DLD1 (cell line): ENCODE data around the gene LDLRAD4.
"Not testable (repeated sequence)": the region's sequence is repeated elsewhere in the genome, so short reads cannot be mapped to it uniquely, and the experiment has no call there.

Experiments used
- in situ Hi-C: cut with HindIII; loops from 2 replicates; pipeline ENCODE4 v1.10.0; 2017; ENCODE audit warnings: low sequenced_read_pairs

The LDLRAD4 gene

GRCh38 chr18:13324880-13325279, 106.3 kb downstream of the LDLRAD4 start:
- in situ Hi-C loops, result no loop called here

- in situ Hi-C loops, result no loop called here
Measured at GRCh38 chr18:13328213-13328612, 109.7 kb downstream of the LDLRAD4 start.

GRCh38 chr18:13330996-13331395, 112.4 kb downstream of the LDLRAD4 start:
- in situ Hi-C loops, result no loop called here

GRCh38 chr18:13331846-13332245, 113.3 kb downstream of the LDLRAD4 start:
- in situ Hi-C loops, result no loop called here

GRCh38 chr18:13332874-13333273, 114.3 kb downstream of the LDLRAD4 start:
- in situ Hi-C loops, result no loop called here

- in situ Hi-C loops, result no loop called here
Measured at GRCh38 chr18:13335903-13336302, 117.3 kb downstream of the LDLRAD4 start.

- in situ Hi-C loops, result no loop called here
Measured at GRCh38 chr18:13336841-13337240, 118.3 kb downstream of the LDLRAD4 start.

- in situ Hi-C loops, result no loop called here
Measured at GRCh38 chr18:13337369-13337768, 118.8 kb downstream of the LDLRAD4 start.

GRCh38 chr18:13338318-13338717, 119.8 kb downstream of the LDLRAD4 start:
- in situ Hi-C loops, result no loop called here

GRCh38 chr18:13339653-13340052, 121.1 kb downstream of the LDLRAD4 start:
- in situ Hi-C loops, result no loop called here

- in situ Hi-C loops, result not testable (repeated sequence)
Measured at GRCh38 chr18:13346449-13346848, 127.9 kb downstream of the LDLRAD4 start.

GRCh38 chr18:13353084-13353823, 134.7 kb downstream of the LDLRAD4 start:
- in situ Hi-C loops, result no loop called here

- in situ Hi-C loops, result no loop called here
Measured at GRCh38 chr18:13354402-13354801, 135.8 kb downstream of the LDLRAD4 start.

GRCh38 chr18:13356032-13356431, 137.5 kb downstream of the LDLRAD4 start:
- in situ Hi-C loops, result no loop called here

GRCh38 chr18:13357289-13357688, 138.7 kb downstream of the LDLRAD4 start:
- in situ Hi-C loops, result no loop called here

GRCh38 chr18:13359210-13359609, 140.7 kb downstream of the LDLRAD4 start:
- in situ Hi-C loops, result no loop called here

GRCh38 chr18:13361431-13361830, 142.9 kb downstream of the LDLRAD4 start:
- in situ Hi-C loops, result no loop called here

- in situ Hi-C loops, result no loop called here
Measured at GRCh38 chr18:13362051-13362450, 143.5 kb downstream of the LDLRAD4 start.

- in situ Hi-C loops, result no loop called here
Measured at GRCh38 chr18:13362607-13363006, 144.0 kb downstream of the LDLRAD4 start.

GRCh38 chr18:13363359-13363758, 144.8 kb downstream of the LDLRAD4 start:
- in situ Hi-C loops, result no loop called here

- in situ Hi-C loops, result no loop called here
Measured at GRCh38 chr18:13364721-13365205, 146.2 kb downstream of the LDLRAD4 start.

- in situ Hi-C loops, result no loop called here
Measured at GRCh38 chr18:13366131-13366530, 147.6 kb downstream of the LDLRAD4 start.

GRCh38 chr18:13366541-13366940, 148.0 kb downstream of the LDLRAD4 start:
- in situ Hi-C loops, result no loop called here
